GM21576 (cell line): ENCODE data around the gene CCNI2.

ENCODE experiments used
- ATAC-seq: cut with Tn5 transposase; IDR thresholded peaks from one replicate; pipeline ENCODE4 v1.9.1; 2021; ENCODE audit warnings: mild to moderate bottlenecking, moderate library complexity; ENCODE audit not compliant: unreplicated experiment

Gene CCNI2

GRCh38 chr5:132749506-132749905 lies 2.3 kb downstream of the CCNI2 start:
- no peak for ATAC-seq

GRCh38 chr5:132750471-132751230 lies 3.4 kb downstream of the CCNI2 start:
- no peak for ATAC-seq

DNA sequence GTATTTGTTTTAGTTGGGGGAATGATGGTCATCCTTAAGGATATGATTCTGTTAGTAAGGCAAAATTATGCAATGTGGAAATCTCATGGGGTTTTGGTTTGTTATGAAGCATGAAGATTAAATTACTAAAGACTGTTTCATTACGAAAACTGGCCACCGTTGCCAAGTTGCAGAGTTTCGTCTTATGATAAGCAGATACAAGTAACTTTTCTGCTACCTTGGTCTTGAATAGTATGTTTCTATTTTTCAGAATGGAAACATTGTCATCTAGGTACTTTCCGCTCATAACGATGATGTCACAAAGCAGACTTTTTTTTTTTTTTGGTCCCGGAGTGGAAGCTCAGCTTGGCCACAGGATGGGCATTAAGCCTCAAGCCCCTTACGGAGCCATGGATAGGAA lies 4.2 kb downstream of the CCNI2 start:
- ATAC-seq = peak; percentile 35

DNA sequence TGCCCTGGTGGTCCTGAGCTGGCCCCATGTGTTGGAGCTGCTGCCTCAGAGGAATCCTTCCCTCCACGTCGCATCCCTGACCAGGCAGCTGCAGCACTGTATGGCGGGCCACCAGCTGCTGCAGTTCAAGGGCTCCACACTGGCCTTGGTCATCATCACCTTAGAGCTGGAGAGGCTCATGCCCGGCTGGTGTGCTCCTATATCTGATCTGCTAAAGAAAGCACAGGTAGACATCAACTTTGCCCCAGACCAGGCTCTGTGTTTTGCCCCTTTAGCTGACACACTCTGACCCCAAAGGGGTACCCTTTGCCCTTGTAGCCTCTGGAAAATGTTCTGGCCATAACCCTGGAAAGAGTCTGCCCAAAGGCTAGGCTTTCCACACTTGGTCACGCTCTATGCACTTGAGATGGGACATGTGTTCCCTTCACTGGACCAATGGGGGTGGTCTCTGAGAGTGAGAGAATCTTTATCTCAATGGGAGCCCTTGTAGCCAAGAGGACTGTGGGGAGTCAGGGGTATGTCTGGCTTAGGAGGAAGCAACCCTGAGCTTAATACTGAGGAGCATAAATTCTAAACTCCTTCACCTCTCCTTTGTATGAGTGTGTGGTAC lies 4.8 kb downstream of the CCNI2 start:
- ATAC-seq = no peak

GRCh38 chr5:132752581-132753125 lies 5.4 kb downstream of the CCNI2 start:
- ATAC-seq = no peak

- no peak for ATAC-seq
Measured at GRCh38 chr5:132753135-132753987, 6.1 kb downstream of the CCNI2 start.

DNA sequence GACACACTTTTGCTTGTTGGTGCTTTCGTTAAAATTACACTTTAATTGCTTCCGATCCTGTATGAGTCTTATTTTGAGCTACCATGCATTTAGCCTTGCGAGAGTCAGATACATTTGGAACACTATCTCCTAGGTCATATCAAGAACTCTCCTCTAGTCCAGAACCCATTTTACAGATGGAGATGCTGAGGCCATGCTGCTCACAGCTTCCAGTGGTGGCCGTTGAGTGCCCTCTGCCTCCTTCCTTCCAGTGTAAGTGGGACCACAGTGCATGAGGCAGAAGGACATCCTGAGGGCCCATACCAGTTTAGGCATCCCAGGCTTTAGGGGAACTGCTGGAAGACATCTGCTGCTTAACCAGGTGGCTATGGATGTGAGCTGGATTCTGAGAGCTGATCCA lies 6.9 kb downstream of the CCNI2 start:
- no peak for ATAC-seq

- ATAC-seq = no peak
Measured at GRCh38 chr5:132754947-132755346, 7.7 kb downstream of the CCNI2 start.

DNA sequence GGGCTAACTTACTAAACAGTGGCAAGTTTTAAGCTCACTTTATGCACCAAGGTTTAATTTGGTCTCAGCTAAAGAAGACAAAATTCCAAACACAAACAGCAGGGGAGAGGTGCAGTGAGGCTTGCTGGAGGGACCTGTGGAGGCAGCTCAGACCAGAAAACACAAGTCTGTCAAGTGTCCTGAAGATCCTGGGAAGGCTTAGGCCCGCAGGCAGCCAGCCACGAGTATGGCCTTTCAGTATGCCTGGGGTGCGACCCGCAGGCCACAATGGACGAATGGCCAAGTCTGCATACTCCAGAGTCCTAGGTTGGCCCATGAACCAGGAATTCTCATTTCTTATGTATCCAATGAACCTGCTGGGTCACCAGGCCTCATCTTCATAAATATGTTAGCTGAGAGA lies 9.3 kb downstream of the CCNI2 start:
- ATAC-seq = no peak

DNA sequence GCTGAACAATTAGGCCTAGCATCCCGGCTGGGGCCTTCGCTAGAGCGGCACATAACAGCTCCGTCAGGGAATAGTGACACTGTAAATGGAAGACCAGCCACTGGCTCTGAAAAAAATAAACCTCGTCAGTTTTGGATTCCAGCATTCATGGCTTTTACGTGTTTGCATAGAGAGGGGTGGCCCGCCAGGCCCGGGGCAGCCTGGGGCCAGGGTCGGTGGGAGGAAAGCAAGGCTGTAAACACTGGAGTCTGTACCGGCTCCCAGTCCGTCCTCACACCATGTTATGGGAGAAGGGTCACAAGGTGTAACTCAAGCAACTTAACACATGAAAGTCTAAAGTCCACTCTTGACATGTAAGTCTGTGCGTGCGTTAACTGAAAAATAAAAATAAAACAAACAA lies 11.2 kb downstream of the CCNI2 start:
- ATAC-seq = no peak

DNA sequence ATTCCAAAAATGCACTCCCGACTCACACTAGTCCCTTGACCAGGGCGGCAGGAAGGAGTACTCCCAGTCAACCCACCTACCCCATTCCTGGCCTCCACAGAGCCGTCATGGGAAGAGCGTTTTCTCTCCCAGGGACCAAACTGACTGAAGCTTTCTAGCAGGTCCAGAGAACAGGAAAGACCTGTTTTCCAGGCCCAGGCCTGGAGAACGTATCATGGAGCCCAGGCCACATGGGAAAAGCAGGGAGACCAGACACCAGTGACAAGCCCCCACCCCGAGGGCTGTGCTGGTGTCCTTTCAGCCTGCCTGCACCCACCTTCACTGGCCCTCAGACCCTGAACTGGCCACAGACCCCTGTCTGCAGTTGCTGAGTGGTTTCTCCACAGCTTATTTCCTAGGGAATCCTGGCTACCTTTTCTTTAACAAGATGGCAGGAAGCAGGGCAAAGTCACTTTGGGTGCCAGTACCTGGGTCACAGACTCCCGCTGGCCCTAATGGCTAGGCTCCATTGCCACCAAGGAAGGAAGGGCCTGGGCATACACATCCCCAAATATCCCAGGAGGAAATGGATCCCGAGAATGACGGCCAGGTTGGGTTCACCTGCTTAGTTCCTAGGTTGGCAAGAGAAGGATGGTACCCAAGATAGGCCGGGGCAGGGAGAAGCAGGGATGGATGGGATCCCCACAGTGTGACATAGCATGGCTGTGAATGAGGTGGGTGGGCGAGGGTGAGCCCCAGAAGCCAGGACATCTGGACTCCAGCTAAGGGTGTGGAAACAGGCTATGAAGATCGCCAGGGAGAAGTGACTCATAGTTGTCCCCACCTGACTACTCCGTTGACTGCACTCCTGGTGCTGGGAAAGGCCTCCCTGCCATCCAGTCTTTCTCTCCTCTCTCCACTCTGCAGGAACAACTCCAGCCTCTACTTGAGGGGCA lies 12.2 kb downstream of the CCNI2 start:
- ATAC-seq = no peak

GRCh38 chr5:132760049-132760420 lies 12.8 kb downstream of the CCNI2 start:
- ATAC-seq = no peak

DNA sequence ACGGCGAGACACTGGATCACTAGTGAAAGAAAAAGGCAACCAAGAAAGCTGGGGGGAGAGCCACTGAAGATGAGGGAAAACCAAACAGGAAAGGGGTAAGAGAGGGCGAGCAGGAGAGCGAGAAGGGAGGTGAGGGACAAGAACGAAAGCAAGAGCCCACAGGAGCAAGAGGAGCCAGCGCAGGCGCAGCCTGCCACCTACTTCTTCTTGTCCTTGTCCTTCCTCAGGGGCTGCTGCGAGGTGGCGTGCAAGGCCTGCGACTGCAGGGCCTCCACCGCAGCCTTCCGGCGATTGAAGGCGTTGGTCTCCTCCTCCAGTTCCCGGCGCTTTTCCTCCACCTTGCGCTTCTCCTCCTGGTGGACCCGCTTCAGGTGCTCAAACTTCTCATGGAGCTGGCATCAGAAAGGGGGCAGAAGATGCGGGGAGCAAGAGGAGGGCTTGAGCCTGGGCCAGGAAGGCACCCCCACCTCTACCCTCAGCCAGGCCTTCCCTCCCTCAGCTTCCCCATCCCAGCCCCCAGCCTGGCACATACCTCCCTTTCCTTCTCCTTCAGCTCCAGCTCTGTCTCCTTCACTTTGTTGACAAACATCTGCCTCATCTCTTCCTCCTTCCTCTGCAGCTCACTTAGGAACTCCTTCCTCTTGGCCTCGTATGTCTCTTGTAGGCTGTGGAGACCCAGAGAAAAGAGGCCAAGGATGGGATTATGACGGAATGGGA lies 13.5 kb downstream of the CCNI2 start:
- no peak for ATAC-seq

DNA sequence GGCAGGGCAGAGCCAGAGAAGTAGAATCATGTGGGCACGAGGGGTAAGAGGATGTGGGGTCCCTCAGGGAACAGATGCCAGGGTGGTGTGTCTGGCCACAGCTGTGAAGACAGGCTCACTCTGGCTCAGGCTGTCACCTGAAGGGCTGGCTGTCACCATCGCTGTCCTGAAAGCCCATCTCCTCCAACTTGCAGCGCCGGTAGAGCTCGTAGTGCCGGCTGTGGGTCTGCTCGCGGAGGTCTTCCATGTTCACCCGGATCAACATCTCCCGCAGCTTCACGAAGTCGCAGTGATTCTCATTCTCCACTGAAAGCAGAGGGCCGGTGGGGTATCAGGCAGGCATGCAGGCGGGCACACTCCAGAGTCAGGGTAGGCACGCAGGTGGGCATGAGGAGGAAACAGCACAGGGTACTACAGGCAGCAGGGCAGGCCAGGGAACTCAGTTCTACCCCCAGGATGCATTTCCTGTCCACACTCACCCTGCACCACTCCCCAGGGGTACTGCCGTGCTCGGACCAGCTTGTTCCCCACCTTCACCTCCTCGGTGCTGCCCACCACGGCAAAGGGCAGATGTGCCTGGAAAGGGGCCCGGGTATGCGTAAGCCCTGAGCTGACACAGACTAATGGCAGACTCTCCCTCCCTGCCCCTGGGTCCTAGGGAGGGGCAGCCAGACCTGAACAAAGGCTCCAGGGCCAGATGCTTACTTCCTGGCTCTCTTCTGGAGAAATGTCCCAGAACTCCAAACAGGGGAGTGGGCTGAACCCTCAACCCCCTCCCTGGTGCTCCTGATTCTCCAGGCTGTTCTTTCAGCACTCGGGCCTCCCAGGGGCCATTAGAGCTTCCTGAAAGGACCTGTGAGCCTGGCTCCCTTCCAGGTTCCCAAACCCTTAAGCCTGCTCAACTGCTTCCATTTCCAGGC lies 14.4 kb downstream of the CCNI2 start:
- ATAC-seq = no peak

DNA sequence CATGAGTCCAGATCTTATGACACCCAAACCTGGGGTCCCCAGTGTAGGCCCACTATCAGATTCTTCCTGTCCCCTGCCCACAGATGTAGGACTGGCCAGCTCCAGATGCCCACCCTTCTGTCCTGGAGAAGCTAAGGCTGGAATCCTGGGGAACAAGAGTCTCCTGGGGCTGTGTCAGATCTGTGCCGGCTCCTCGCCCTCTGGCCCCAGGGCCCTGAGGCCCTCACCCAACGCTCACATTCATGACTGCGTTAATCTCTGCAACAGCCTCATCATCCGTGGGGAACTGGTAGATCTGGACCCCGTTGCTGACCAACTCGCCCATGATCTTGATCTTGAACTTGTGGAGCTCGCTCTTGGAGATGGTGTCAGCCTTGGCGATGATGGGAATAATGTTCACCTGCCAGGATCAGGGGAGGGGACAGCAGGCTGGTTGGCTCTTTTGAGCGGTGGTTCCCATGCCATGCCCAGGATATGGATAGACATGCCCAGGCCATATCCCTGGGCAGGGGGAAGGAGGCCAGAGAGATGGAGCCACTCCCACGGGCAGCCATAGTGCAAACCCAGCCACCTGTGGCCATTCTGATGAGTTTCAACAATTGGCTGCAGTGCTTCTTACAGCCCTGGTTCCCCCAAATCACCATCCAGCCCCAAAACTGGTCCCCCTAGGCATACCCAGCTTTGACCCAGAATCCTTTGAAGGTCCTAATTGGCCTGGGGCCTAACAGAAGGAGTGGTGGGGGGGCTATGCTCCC lies 15.2 kb downstream of the CCNI2 start:
- ATAC-seq = no peak

- no peak for ATAC-seq
Measured at GRCh38 chr5:132763181-132764036, 16.2 kb downstream of the CCNI2 start.

GRCh38 chr5:132764051-132764450 lies 16.8 kb downstream of the CCNI2 start:
- ATAC-seq = no peak
